Cardiac muscle cell (in vitro differentiated cells and primary cell): Measurements from ENCODE around the gene EPN3. TPM values are rescaled to one million over a fixed set of nuclear protein-coding genes. Genes with fewer than 3 reads are reported as not detected.

ENCODE experiments used
- DNase-seq, 2 donors: peaks; one replicate each; pipeline versions ENCODE4 v3.0.0 to v3.0.0-alpha.2; 2010 to 2017; ENCODE audit warnings: low read depth in 1 of 2, low spot score in 1 of 2
- H3K27ac ChIP-seq: fragments of 200-600 bp; sonication (generic); 2 replicates; pipeline ENCODE4 v1.5.1; 2016
- H3K27me3 ChIP-seq: fragments of 200-600 bp; sonication (generic); 2 replicates; pipeline ENCODE4 v1.6.0; 2016; ENCODE audit warnings: control low read depth
- H3K36me3 ChIP-seq: fragments of 200-600 bp; sonication (generic); 2 replicates; pipeline ENCODE4 v1.5.1; 2016; ENCODE audit warnings: control low read depth
- H3K4me1 ChIP-seq: fragments of 200-600 bp; sonication (generic); 2 replicates; pipeline ENCODE4 v1.8.1; 2017; ENCODE audit warnings: low read depth, mild to moderate bottlenecking, mixed run types
- H3K4me3 ChIP-seq: fragments of 200-600 bp; sonication (generic); 2 replicates; pipeline ENCODE4 v1.5.1; 2016; ENCODE audit warnings: mild to moderate bottlenecking
- H3K9me3 ChIP-seq: fragments of 200-600 bp; sonication (generic); 2 replicates; pipeline ENCODE4 v1.5.1; 2017; ENCODE audit warnings: low read depth, mild to moderate bottlenecking, control low read depth
- polyA plus RNA-seq: library from polyadenylated mRNA; unstranded; fragments of >200 nt; fragmentation: Nextera tagmentation; extraction: Ambion mirVana; gene quantifications from 2 replicates; pipeline ENCODE4 v1.2.1, GENCODE V29; 2016
- total RNA-seq: library from RNA; depleted of rRNA; stranded (reverse); fragments of >200 nt; gene quantifications from 2 replicates; pipeline ENCODE4 v1.2.3, GENCODE V29; 2016
- TF ChIP-seq, protein P1 (sequence below): IDR thresholded peaks from 2 replicates; pipeline ENCODE4 v1.5.1; 2012; ENCODE audit warnings: low read depth, mild to moderate bottlenecking, low read length

The EPN3 gene
- total and polyA plus RNA-seq, 2 experiments from 2014 or later: 1.9 to 3.1 TPM

GRCh38 chr17:50531428-50532025 is 1.0 kb upstream of the EPN3 start:
- peaks cover 10% of the 10 kb centered on the region for H3K27me3 ChIP-seq
- no peak overlapping the region for H3K4me3 ChIP-seq
- H3K4me1 ChIP-seq: peaks cover 28% of the 10 kb centered on the region
- TF ChIP-seq, protein P1, sequence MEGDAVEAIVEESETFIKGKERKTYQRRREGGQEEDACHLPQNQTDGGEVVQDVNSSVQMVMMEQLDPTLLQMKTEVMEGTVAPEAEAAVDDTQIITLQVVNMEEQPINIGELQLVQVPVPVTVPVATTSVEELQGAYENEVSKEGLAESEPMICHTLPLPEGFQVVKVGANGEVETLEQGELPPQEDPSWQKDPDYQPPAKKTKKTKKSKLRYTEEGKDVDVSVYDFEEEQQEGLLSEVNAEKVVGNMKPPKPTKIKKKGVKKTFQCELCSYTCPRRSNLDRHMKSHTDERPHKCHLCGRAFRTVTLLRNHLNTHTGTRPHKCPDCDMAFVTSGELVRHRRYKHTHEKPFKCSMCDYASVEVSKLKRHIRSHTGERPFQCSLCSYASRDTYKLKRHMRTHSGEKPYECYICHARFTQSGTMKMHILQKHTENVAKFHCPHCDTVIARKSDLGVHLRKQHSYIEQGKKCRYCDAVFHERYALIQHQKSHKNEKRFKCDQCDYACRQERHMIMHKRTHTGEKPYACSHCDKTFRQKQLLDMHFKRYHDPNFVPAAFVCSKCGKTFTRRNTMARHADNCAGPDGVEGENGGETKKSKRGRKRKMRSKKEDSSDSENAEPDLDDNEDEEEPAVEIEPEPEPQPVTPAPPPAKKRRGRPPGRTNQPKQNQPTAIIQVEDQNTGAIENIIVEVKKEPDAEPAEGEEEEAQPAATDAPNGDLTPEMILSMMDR: no peak
- no peak overlapping the region for H3K27ac ChIP-seq
- no peaks in the 10 kb centered on the region for H3K9me3 ChIP-seq
- no peaks in the 10 kb centered on the region for H3K36me3 ChIP-seq
- DNase-seq: no peak

DNA sequence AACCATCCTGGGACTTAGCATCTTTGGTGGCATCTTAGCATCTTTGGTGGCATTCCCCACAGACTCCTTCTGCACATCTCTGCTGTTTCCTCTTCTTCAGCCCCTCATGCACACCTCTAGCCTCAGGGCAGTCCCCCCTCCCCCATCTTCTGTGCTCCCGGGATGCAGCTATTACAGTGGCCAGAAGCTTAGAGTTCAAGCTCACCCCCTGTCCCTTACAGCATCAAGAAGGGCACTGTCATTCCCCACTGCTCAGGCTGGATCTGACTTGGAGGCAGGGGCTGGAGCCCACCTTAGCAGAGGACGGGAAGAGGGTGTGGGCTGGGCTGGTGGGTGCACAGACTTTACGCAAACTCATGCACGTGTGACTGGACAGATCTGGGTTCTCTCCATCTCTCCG is 650 bp downstream of the EPN3 start:
- Histone ChIP-seq H3K36me3 (no peaks in the 10 kb centered on the region), H3K9me3 (no peaks in the 10 kb centered on the region), H3K4me1 (peaks cover 28% of the 10 kb centered on the region), H3K27ac (no peak overlapping the region), H3K4me3 (peak overlapping the region; percentile 18), H3K27me3 (peaks cover 10% of the 10 kb centered on the region)
- DNase-seq: no peak
- TF ChIP-seq, protein P1: no peak

- DNase-seq: peak; percentile 54 to 77
- TF ChIP-seq, protein P1: no peak
- H3K36me3 ChIP-seq: no peaks in the 10 kb centered on the region
- no peak overlapping the region for H3K4me3 ChIP-seq
- H3K27me3 ChIP-seq: peaks cover 10% of the 10 kb centered on the region
- no peak overlapping the region for H3K27ac ChIP-seq
- H3K9me3 ChIP-seq: no peaks in the 10 kb centered on the region
- peaks cover 28% of the 10 kb centered on the region for H3K4me1 ChIP-seq
Observed at GRCh38 chr17:50533720-50534148, 1.2 kb downstream of the EPN3 start.

DNA sequence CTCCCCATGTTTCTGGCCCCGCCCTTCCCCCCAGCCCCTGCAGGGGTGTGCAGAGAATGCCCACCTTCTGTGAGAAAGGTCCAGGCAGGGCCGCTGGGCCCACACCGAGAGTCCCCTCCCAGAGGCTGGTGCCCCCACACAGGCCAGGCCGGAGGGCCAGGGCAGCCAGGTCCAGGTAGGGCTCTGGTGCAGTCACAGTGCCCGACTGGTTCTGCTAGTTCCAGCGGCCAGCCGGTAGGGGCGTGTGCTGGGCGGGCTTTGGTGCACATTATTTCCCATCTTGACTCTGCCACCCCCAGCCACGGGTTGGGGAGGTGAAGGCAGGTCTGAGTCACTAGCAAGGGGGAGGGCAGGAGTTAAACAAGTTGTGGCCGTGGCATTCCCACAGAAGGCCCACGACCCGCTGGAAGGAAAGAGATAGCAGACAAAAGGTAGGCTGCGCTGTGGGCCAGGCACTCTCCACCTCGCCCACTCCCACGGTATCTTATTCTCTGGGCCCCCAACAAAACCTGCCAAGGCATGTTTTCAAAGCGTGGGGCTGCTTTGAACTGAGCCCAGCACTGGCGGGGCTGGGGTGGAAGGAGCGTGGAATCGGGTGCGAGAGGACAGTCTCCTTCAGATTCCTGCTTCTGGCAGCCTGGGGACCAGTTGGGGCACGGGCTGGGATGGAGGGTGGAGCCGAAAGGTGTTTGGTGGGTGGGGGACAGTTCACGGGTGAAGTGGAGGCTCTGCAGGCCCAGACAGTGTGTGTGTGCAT is 1.9 kb downstream of the EPN3 start:
- H3K4me1 ChIP-seq: peaks cover 28% of the 10 kb centered on the region
- H3K27ac ChIP-seq: no peak overlapping the region
- H3K4me3 ChIP-seq: no peak overlapping the region
- no peaks in the 10 kb centered on the region for H3K9me3 ChIP-seq
- TF ChIP-seq, protein P1: peak; percentile 34
- H3K27me3 ChIP-seq: peaks cover 10% of the 10 kb centered on the region
- no peak for DNase-seq
- no peaks in the 10 kb centered on the region for H3K36me3 ChIP-seq

- Histone ChIP-seq H3K27me3 (peaks cover 10% of the 10 kb centered on the region), H3K36me3 (no peaks in the 10 kb centered on the region), H3K27ac (no peak overlapping the region), H3K4me3 (no peak overlapping the region), H3K9me3 (no peaks in the 10 kb centered on the region), H3K4me1 (peaks cover 28% of the 10 kb centered on the region)
- TF ChIP-seq, protein P1: no peak
- no peak for DNase-seq
Observed at GRCh38 chr17:50534979-50535326, 2.4 kb downstream of the EPN3 start.
